MG63 (cell line): ENCODE measurements around the gene PRKCE. TPM values are rescaled to one million over a fixed set of nuclear protein-coding genes. Genes with fewer than 3 reads are reported as not detected.
A peak's percentile ranks its signal among the peaks of the same experiment; 100 is the strongest.

Source experiments
- DNase-seq: peaks from one replicate; pipeline ENCODE4 v3.0.0-alpha.2; 2020
- H3K27me3 ChIP-seq: fragments of 250-450 bp; sonication (Bioruptor Pico); 2 replicates; pipeline ENCODE4 v1.5.1; 2020; ENCODE audit warnings: mild to moderate bottlenecking, moderate library complexity
- H3K36me3 ChIP-seq: fragments of 250-450 bp; sonication (Bioruptor Pico); 2 replicates; pipeline ENCODE4 v1.5.1; 2020; ENCODE audit warnings: mild to moderate bottlenecking, moderate library complexity
- H3K4me3 ChIP-seq: fragments of 250-450 bp; sonication (Bioruptor Pico); 2 replicates; pipeline ENCODE4 v1.5.1; 2020; ENCODE audit warnings: mild to moderate bottlenecking, moderate library complexity
- H3K9me3 ChIP-seq: fragments of 250-450 bp; sonication (Bioruptor Pico); 2 replicates; pipeline ENCODE4 v1.5.1; 2020; ENCODE audit warnings: mild to moderate bottlenecking, moderate library complexity
- total RNA-seq: library from RNA; depleted of rRNA; stranded (reverse); fragments of >200 nt; shearing (Covaris generic); gene quantifications from 2 replicates; pipeline ENCODE4 v1.2.3, GENCODE V29; 2014; ENCODE audit warnings: low replicate concordance

Gene PRKCE
- total RNA-seq, 1 experiment from 2014 or later = 16.9 TPM

DNA sequence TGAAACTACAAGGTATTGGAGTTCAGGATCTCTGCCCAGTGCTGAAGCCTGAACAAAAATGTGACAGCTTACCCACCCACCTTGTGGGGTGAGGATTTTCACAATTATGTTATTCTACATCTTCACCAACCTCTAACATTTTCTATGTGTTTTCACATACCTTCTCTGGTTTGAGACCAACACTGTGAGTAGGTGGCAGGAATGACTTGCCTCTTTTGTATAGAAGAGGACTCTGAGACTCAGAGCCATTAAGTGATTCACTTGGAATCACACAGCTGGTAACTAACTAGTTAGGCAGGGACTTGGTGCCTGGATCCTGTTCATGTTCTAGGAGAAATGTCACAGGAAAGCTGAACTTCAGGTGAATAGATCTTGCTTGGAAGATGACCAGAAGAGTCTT is 25.7 kb upstream of the PRKCE start:
- Histone ChIP-seq H3K36me3 (no peaks in the 10 kb centered on the region), H3K27me3 (no peaks in the 10 kb centered on the region), H3K4me3 (no peak overlapping the region), H3K9me3 (no peaks in the 10 kb centered on the region)
- no peak for DNase-seq

DNA sequence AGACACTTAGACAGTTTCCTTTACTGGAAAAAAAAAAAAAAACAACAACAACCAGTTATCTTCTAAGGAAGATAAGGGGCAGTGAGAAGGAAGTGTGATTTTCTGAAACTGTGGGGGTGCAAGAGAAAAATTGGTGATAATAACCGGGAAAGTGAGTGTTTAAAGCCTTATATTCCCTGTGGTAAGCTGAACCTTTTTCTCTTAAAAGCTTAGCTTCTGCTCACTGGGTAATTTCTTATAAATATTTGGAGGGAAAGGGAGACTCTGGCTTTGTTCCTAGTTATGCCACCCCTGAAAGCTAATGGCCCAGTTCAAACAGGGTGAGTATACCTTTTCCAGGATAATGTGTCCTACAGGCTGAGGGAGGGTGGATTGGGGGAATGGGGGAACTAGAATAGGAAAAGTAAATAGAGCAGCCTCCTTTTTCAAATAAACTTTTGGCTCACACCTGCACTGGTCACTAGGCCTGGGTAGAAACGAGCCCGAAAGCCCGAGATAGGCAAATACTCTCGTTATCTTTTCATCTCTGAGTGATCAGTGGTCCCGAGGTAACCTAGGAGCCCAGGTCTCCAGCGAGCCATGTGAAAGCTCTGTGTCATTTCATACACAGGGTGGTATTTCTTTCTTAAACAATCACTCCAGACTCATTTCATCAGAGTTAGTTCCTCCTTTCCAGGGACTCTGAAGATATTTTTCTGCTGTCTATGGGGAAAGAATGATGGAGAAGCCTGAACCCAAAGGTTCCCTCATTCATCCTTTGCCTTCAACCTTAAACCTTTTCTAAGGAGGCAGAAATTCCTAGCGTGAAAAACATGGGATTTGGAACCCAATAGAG is 24.9 kb upstream of the PRKCE start:
- no peaks in the 10 kb centered on the region for H3K27me3 ChIP-seq
- no peak for DNase-seq
- H3K36me3 ChIP-seq = no peaks in the 10 kb centered on the region
- H3K4me3 ChIP-seq = no peak overlapping the region
- no peaks in the 10 kb centered on the region for H3K9me3 ChIP-seq

DNA sequence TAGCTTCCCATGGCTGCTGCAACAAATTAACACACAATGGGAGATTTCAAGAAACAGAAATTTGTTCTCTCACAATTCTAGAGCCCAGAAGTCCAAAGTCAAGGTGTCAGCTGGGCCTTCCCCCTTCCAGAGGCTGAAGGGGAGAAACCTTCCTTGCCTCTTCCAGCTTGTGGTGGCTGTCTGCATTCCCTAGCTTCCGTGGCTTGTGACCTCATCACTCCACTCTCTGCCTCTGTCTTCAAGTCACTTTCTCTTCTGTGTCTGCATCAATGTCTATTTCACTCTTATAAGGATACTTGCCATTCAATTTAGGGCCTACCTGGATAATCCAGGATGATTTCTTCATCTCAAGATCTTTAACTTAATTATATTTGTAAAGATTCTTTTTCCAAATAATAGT is 23.6 kb upstream of the PRKCE start:
- no peaks in the 10 kb centered on the region for H3K27me3 ChIP-seq
- H3K36me3 ChIP-seq = no peaks in the 10 kb centered on the region
- no peaks in the 10 kb centered on the region for H3K9me3 ChIP-seq
- H3K4me3 ChIP-seq = no peak overlapping the region
- DNase-seq = no peak

DNA sequence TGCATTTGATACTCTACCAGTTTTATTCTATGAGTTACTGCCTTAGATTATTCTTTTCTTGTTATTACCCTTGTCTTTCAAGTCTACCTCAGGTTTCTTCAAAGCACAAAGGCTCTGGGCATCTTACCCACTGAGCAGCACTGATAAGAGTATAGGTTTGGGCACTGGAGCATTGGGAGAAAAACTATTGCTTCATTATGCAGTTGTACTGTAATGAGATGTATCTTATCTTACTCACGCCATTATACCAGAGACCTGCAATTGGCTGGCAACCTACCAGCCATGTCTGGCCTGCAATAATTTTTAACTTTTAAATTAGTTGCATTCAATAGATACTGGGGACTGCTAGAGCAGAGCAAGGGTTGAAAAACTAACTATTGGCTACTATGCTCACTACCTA is 21.5 kb upstream of the PRKCE start:
- Histone ChIP-seq H3K36me3 (no peaks in the 10 kb centered on the region), H3K9me3 (no peaks in the 10 kb centered on the region), H3K27me3 (no peaks in the 10 kb centered on the region), H3K4me3 (no peak overlapping the region)
- no peak for DNase-seq

DNA sequence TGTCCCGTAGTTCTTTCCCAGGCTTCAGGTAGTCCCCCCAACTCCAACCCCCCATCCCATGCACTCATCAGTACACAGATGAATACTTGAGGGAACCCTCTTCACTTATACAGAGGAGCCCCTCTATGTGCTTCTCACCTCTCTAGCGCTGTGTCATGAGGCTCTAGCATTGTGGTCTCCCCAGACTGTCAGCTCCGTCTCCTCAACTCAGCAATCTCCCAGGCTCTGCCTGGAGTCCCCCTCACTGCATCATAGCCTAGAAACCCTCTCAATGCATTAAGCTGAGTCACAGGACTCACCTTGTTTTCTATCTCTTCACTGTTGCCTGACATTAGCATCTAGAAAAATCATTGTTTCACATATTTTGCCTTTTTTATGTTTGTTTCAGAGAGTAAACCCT is 20.2 kb upstream of the PRKCE start:
- H3K4me3 ChIP-seq = no peak overlapping the region
- DNase-seq = no peak
- no peaks in the 10 kb centered on the region for H3K36me3 ChIP-seq
- H3K27me3 ChIP-seq = no peaks in the 10 kb centered on the region
- no peaks in the 10 kb centered on the region for H3K9me3 ChIP-seq

DNA sequence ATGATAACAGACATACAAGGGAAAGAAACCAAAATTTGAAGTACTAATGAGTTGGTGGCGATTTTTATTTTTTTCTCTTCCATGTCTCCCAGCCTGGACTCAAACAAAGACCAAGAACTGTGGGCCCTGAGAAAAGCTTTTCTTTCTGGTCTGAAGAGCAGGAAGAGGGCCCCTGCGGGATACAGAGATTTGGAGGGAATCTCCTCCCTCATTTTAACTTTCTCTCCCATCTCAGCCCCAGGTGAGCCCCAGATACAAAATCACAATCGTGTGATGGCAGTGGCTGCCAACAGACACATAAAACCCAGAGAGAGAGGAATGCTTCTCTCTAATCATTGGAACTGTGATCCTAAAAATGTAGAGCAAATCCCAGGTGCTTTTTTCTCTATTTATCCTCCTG is 19.5 kb upstream of the PRKCE start:
- no peak for DNase-seq
- no peaks in the 10 kb centered on the region for H3K9me3 ChIP-seq
- no peaks in the 10 kb centered on the region for H3K36me3 ChIP-seq
- H3K4me3 ChIP-seq = no peak overlapping the region
- H3K27me3 ChIP-seq = no peaks in the 10 kb centered on the region

DNA sequence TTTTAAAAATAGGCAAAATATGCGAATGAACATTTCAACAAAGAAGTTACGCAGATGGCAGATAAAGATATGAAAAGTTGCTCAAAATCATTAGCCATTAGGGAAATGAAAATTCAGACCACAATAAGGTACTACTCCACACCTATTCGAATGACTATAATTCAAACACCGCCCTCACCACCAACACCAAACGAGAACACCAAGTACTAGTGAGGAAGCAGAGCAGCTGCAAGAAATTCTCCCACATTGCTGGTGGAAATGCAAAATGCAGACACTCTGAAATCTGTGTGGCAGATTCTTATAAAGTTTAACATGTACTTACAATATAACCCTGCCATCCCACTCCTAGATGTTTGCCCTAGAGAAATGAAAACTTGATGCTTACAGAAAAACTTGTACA is 17.3 kb upstream of the PRKCE start:
- H3K27me3 ChIP-seq = no peaks in the 10 kb centered on the region
- no peaks in the 10 kb centered on the region for H3K9me3 ChIP-seq
- no peaks in the 10 kb centered on the region for H3K36me3 ChIP-seq
- H3K4me3 ChIP-seq = no peak overlapping the region
- no peak for DNase-seq

DNA sequence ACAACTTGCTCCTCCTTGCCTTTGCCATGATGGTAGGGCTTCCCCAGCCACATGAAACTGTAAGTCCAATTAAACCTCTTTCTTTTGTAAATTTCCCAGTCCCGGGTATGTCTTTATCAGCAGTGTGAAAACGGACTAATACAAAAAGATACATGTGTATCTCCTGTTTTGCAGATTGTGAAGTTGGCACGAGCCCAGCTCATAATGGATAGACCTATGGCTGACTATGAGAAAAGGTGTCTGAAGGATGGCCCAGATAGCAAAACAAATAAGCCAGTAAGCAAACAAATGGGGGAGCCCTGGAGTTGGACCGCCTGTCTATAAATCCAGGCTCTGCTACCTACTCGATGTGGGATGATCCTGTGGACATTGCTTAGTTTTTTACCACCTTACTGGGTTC is 15.5 kb upstream of the PRKCE start:
- H3K9me3 ChIP-seq = no peaks in the 10 kb centered on the region
- no peaks in the 10 kb centered on the region for H3K27me3 ChIP-seq
- H3K4me3 ChIP-seq = no peak overlapping the region
- H3K36me3 ChIP-seq = no peaks in the 10 kb centered on the region
- no peak for DNase-seq

DNA sequence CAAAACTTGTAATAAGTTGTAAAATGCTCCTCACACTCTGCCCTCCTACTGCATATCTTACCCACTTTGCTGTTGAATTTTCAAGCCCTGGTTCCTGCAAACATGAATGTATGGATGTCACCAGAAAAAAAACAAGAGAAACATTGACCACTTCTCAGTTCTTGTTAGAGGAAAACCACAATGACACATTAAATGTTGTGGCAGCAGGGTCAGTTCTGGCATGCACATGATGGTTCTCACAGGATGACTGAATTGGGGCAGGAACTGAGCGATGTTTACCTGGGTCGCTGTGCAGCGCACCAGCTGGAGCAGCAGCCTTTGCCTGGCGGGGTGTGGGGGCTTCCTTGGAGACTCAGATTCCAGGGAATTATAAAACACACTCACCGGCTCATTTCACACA is 14.0 kb upstream of the PRKCE start:
- H3K9me3 ChIP-seq = no peaks in the 10 kb centered on the region
- H3K27me3 ChIP-seq = no peaks in the 10 kb centered on the region
- DNase-seq = peak; percentile 12
- H3K36me3 ChIP-seq = no peaks in the 10 kb centered on the region
- H3K4me3 ChIP-seq = no peak overlapping the region

DNA sequence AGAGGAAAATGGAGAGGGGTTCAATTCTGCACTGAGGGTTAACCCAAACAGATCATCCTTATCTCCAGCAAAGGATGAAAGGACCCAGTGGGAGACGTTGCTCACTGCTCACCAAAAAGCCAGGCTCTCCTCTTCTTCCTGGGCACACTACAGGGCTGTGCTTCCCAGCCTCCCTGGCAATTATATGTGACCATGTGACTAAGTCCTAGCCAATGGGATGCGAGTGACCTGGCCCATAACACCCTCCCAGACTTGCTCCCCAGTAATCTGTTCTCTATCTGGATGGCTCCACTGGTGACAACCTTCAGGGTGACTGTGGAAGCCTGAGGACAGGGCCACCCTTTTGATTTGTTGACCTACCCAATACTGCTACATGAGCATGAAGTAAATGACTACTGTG is 10.9 kb upstream of the PRKCE start:
- Histone ChIP-seq H3K4me3 (no peak overlapping the region), H3K36me3 (no peaks in the 10 kb centered on the region), H3K27me3 (no peaks in the 10 kb centered on the region), H3K9me3 (no peaks in the 10 kb centered on the region)
- DNase-seq = no peak

DNA sequence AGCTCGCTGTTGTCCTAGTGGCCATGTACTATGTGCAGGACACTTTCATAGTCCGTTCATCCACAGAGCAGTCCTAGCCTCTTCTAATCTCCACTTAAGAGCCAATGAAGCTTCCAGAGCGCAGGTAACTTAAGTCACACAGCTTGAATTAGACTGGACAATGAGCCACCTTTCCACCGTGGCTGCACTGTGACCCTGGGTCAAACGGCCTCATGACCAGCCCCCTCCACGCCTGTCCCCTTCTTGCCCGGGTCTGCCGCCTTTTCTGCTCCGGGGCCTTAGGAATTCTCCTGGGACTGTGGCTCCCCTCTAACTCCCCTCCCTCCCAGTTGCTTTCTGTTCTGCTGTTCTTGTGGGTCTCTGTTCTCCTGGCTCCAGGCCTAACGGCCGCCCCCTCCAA is 8.4 kb upstream of the PRKCE start:
- no peaks in the 10 kb centered on the region for H3K27me3 ChIP-seq
- DNase-seq = no peak
- no peaks in the 10 kb centered on the region for H3K36me3 ChIP-seq

DNA sequence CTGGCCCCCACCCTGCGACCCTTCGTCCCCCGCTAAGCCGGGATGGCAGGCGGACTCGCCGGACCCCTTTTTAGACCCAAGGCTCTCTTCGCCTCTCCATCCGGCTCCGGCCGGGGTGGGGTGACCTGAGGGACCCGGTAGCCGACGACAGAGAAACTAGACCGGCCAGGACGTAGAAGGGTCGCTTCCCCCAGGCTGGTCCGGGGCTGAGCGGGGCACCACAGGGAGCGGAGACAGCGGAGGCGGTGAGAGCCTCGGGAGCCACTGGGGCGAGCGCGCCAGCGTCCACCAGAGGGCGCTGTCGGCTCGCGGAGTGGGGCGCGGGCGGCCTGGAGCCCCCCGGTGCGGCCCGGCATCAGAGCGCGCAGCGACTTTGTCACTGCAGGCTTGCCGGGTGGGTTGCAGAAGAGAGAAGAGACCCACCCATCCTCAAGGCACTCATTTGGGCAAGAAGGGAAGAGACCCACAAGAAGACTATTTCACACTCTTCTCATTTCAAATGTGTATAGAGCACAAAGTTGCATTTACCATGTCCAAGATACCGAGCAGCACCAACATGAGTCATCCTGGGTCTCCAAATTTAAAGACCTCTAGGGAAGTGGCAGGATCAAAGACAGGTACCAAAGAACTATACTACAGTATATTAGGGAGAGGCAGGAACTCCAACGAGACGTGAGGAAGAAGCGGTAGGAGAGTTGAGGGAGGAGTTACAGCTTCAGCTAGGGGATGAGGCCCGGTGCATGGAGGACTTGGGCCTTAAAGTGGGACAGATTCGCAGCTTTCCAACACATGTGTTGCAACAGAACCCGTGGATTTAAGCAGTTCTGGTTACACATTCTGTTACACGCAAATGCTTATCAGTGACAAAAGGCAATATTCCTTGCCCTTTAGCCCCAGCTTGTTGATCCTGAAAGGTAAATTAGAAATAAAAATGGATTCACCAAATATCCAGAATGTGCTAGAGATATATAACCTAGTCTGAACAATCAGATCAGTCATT is 7.6 kb upstream of the PRKCE start:
- DNase-seq = peak; percentile 55
- H3K9me3 ChIP-seq = no peaks in the 10 kb centered on the region

More for the DNA sequence above, 8.4 kb upstream of the PRKCE start:
- no peaks in the 10 kb centered on the region for H3K9me3 ChIP-seq
- H3K4me3 ChIP-seq = peak overlapping the region; percentile 58

DNA sequence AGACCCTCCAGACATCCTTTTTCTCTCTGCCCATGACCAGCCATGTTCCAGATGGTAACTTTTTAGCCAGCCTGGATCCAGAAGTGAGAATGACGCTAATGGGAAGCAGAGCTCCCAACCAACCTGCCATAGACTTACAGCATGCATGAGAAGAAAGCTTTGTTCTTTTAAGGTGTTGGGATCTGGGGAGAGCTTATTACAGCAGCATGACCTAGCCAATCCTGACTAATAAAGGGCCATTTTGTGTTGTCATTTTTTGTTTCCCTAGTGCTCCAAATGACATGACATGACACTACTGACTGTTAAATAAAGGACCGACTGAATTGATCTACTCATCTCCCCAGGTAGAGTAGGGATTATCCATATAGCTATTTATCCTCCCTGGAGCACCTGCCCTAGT is 5.2 kb upstream of the PRKCE start:
- DNase-seq = no peak
- Histone ChIP-seq H3K4me3 (no peak overlapping the region), H3K9me3 (no peaks in the 10 kb centered on the region), H3K27me3 (no peaks in the 10 kb centered on the region), H3K36me3 (no peaks in the 10 kb centered on the region)

More for the DNA sequence above, 7.6 kb upstream of the PRKCE start:
- H3K4me3 ChIP-seq = peak overlapping the region; percentile 58
- no peaks in the 10 kb centered on the region for H3K36me3 ChIP-seq
- H3K27me3 ChIP-seq = no peaks in the 10 kb centered on the region

DNA sequence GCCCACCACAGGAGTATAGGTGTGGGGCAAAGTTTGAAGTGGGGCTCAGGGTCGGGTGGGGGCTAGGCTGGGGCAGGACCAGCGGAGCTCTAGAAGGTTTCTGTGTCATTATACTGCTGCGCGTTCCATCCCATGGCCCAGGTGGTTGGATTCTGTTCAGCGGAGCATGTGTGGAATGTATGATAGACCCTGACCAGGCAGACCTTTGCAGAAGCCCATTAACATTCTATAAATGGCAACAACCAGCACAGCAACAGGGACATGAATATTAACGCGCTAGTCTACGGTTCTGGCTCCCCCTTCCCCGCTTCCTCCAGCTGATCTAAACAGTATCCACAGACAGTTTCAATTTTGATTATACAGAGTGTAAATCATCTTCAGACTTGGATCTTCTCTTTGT is 4.1 kb upstream of the PRKCE start:
- H3K27me3 ChIP-seq = no peaks in the 10 kb centered on the region
- H3K4me3 ChIP-seq = no peak overlapping the region
- no peaks in the 10 kb centered on the region for H3K36me3 ChIP-seq
- no peak for DNase-seq
- H3K9me3 ChIP-seq = no peaks in the 10 kb centered on the region

DNA sequence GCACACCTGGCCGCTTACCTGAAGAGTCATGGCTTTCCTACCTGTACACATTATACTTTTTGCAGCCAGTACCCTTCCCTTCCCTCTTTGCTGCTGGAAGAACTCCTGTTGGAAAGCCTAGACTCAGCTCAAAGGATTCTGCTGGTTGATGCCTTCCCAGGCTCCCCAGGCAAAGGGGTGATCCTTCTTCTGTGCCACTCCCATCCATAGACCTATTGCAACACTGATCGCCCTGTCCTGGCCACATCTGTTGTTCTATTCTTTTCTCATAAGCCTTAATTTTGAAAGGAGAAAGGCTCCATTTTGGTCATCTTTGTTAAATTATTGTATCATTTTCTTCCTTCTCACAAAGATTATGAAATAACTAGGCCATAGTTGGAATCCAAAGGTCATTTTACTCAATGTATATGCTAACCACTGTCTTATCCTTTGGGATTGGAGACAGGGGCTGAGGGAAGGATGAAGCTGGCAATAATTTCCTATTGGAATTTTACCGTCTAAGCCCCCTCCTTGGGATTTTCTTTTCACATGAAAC is 3.4 kb upstream of the PRKCE start:
- no peak for DNase-seq
- Histone ChIP-seq H3K27me3 (no peaks in the 10 kb centered on the region), H3K4me3 (no peak overlapping the region), H3K36me3 (no peaks in the 10 kb centered on the region), H3K9me3 (no peaks in the 10 kb centered on the region)

DNA sequence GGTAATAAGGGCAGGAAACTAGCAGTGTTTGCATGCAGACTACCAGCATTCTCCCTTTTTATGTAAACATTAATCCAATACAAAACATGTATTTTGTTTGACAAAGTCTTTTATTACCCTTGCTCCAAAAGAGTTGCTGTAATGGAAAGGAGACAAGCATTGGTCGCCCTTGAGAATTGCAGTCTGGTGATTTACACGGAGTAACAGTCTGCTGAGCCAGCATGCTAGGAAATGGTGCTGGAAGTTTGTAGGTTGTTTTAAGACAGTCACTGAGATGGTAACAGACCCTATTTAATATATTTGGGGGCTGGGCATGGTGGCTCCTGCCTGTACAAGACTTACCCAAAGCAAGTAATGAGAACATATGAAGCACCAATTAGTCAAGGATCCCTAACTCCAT is 2.8 kb upstream of the PRKCE start:
- DNase-seq = no peak
- H3K9me3 ChIP-seq = no peaks in the 10 kb centered on the region
- H3K27me3 ChIP-seq = no peaks in the 10 kb centered on the region
- H3K4me3 ChIP-seq = no peak overlapping the region
- no peaks in the 10 kb centered on the region for H3K36me3 ChIP-seq

DNA sequence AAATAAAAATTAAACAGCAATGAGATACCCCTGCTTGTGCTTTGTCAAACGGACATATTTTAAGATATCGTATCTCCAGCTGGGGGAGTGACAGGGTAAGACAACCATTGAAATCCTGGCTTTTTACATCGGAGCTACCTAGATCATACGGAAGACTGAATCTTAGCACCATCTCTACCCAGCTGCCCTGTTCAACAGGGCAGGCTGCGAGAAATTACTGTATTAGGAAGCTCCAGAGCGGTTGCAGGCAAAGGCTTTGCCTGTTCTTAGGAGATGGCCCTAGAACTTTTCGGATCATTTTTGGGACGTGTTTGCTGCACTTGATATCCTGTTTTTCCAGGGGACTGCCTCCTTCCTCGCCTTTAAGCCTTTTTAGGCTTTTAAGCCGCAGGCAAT is 2.0 kb upstream of the PRKCE start:
- Histone ChIP-seq H3K27me3 (no peaks in the 10 kb centered on the region), H3K9me3 (no peaks in the 10 kb centered on the region), H3K4me3 (peak overlapping the region; percentile 79), H3K36me3 (no peaks in the 10 kb centered on the region)
- DNase-seq = no peak
